Stimulated activated CD4-positive, alpha-beta T cell treated with anti-CD3 and anti-CD28 coated beads, Interleukin-15, amount 100 ng/mL, for 24 hours (primary cell): ENCODE measurements around the gene C9orf153.

Source experiments
- DNase-seq: peaks from one replicate; pipeline ENCODE4 v3.0.0-alpha.2; 2020

C9orf153 gene

DNA sequence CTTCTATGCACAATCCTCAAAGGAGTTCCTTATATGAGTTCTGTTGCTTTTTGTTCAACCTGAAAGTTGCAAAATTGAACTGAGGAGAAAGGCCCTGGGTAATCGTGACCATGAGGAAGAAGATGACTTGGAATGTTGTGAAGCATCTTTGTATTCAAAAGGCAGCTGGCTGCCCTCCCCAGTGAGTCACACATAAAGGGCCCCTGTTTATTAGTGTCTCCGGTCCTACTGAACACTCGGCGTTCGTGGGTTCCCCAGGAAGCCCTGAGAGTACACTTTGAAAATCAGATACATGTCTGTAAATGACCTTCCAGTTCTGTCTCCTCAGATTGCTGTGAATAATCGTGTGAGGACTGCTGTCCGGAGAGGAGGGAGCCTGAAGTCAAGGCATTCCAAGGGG lies 73.6 kb downstream of the C9orf153 start:
- no peak for DNase-seq

GRCh38 chr9:86184138-86184524 lies 75.3 kb downstream of the C9orf153 start:
- no peak for DNase-seq

GRCh38 chr9:86183229-86184137 lies 76.0 kb downstream of the C9orf153 start:
- DNase-seq = no peak

GRCh38 chr9:86181379-86182315 lies 77.8 kb downstream of the C9orf153 start:
- DNase-seq = no peak

GRCh38 chr9:86178503-86178902 lies 81.0 kb downstream of the C9orf153 start:
- no peak for DNase-seq

GRCh38 chr9:86177995-86178394 lies 81.5 kb downstream of the C9orf153 start:
- DNase-seq = no peak

DNA sequence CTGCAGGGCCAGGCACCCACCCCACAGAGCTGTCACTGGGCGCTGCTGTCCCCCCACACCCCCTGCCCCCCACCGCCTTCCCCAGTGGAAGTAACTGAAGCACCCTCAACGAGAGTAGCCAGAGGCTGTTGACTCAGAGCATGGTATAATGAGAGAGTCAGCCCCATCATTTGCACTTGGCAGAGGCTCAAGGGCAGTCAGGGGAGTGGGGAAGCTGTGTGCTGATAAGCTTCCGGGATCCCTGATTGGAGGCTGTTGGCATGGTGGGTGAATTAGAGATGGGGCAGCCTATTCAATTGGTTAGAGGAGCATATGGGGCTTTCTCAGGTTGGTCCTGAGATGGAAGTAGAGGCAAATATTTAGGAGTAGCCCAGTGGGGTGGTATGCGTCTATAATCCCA lies 83.0 kb downstream of the C9orf153 start:
- DNase-seq = no peak

- no peak for DNase-seq
Observed at GRCh38 chr9:86175743-86176456, 83.6 kb downstream of the C9orf153 start.

DNA sequence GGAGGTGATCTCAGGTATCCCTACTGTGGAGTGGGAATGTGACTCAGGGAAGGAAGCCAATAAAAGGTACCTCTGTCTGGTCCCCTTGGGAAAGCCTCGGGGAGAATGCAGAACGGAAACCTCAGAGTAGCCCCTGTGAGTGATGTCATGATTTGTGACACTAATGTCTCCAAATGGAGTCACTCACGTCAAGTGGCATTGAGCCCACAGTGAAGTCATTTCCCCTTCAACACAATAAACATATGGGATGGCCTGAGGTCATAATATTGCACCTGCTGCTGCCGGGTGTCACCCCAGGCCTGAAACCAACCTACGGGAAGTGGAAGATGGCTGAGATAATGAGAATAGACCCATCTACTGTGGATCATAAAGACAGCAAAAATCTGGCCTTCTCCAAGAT lies 84.2 kb downstream of the C9orf153 start:
- no peak for DNase-seq
